Measurements from ENCODE around the gene PRODH.
"Not testable (repeated sequence)": the region's sequence is repeated elsewhere in the genome, so short reads cannot be mapped to it uniquely, and the experiment has no call there.

PRODH gene

DNA sequence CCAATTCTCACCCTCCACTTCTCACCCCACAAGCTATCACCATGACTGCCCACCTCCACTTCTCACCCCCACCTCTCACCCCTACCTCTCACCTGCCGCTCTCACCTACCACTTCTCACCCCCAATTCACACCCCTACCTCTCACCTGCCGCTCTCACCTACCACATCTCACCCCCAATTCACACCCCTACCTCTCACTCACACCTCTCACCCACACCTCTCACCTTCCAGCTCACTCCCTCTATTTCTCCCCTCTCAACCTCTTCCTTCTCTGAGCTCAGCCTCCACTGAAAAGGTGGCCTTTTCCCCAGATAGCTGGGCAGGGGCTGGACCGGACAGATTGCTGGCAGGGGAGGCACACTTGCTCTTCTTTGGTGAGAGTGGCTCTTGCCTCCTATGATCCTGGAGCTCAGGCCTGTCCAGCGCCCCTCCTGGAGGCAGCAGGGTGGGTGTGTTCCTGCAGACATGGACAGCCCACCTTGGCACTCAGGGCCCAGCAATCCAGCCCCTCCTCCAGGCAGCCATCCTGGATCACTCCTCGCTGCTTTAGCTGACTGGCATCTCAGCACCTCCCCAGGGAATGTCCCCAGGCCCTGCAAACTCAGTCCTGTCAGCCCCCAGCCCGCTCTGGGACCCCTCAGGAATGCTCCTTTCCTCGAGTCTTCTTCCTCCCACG, 25.7 kb upstream of the PRODH start:
- DNase-seq (ENCODE audit: low spot score in 2 of 2); H3K27ac Mint-ChIP-seq; H3K27me3 Mint-ChIP-seq; H3K4me3 Mint-ChIP-seq; H3K4me1 Mint-ChIP-seq; ATAC-seq (ENCODE audit: low read depth); H3K36me3 Mint-ChIP-seq; H3K9me3 Mint-ChIP-seq: not testable (repeated sequence)

DNA sequence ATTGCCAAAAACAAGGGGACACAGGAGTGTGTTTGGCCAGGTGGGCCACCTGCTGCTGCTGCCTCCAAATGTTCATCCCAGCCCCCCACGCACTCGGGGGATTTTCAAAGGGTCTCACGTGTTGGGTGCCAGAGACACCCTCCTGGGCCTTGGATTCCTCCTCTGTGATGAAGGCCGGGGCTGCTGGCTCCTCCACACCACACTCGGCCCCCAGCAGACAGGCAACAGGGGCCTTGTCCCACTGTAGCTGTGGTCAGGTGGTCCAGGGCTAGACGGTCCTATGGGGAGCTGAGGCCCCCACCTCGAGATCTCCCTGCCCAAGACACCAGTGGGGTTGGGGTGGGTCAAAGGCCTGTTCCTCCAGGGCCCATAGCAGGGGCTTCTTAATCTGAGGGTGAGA, 25.1 kb upstream of the PRODH start:
- not testable (repeated sequence) for H3K4me1 Mint-ChIP-seq; H3K27me3 Mint-ChIP-seq; H3K9me3 Mint-ChIP-seq; ATAC-seq (ENCODE audit: low read depth); H3K36me3 Mint-ChIP-seq; H3K4me3 Mint-ChIP-seq; DNase-seq (ENCODE audit: low spot score in 2 of 2); H3K27ac Mint-ChIP-seq

DNA sequence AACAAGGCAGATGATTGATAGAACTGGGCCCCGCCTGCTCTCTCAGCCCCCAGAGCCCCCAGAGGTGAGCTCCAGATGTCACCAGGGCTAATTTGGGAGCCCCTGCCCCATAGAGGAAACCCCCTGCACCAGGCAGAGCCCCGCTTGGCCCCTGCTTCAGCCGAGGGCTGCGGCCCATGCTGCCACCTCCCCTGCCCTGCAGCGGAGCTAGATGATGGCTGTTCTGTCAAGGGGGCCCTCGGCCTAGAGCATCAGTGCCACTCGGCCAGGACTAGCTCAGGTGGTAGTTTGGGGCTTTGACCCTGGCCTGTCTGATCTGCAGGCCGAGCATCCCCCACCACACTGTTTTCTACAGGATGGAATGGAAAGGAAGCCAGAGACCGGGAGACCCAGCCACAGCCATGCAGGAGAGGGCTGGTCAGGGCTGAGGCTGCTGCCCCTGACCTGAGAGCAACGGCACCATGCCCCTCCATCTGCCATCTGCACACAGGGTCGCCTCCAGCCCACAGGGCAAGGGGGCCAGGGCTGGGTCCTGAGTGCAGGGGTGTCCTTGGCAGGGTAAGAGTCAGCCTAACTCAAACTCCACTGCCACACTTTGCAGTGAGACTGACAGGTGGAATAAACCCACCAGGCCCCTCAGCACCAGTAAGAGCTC, 24.2 kb upstream of the PRODH start:
- not testable (repeated sequence) for H3K27ac Mint-ChIP-seq; H3K4me3 Mint-ChIP-seq; H3K27me3 Mint-ChIP-seq; H3K36me3 Mint-ChIP-seq; DNase-seq (ENCODE audit: low spot score in 2 of 2); H3K4me1 Mint-ChIP-seq; ATAC-seq (ENCODE audit: low read depth); H3K9me3 Mint-ChIP-seq

- not testable (repeated sequence) for H3K4me3 Mint-ChIP-seq; ATAC-seq (ENCODE audit: low read depth); H3K4me1 Mint-ChIP-seq; H3K27me3 Mint-ChIP-seq; DNase-seq (ENCODE audit: low spot score in 2 of 2); H3K27ac Mint-ChIP-seq; H3K36me3 Mint-ChIP-seq; H3K9me3 Mint-ChIP-seq
Measured at GRCh38 chr22:18959741-18960140, 23.6 kb upstream of the PRODH start.

- not testable (repeated sequence) for ATAC-seq (ENCODE audit: low read depth); H3K27ac Mint-ChIP-seq; H3K9me3 Mint-ChIP-seq
Measured at GRCh38 chr22:18959266-18959665, 23.2 kb upstream of the PRODH start.

GRCh38 chr22:18958738-18959137, 22.6 kb upstream of the PRODH start:
- not testable (repeated sequence) for H3K4me1 Mint-ChIP-seq; H3K27ac Mint-ChIP-seq; DNase-seq (ENCODE audit: low spot score in 2 of 2); H3K9me3 Mint-ChIP-seq; H3K4me3 Mint-ChIP-seq; ATAC-seq (ENCODE audit: low read depth); H3K27me3 Mint-ChIP-seq; H3K36me3 Mint-ChIP-seq

More at GRCh38 chr22:18959266-18959665, 23.2 kb upstream of the PRODH start:
- H3K4me1 Mint-ChIP-seq; H3K4me3 Mint-ChIP-seq; H3K27me3 Mint-ChIP-seq; H3K36me3 Mint-ChIP-seq; DNase-seq (ENCODE audit: low spot score in 2 of 2): not testable (repeated sequence)

DNA sequence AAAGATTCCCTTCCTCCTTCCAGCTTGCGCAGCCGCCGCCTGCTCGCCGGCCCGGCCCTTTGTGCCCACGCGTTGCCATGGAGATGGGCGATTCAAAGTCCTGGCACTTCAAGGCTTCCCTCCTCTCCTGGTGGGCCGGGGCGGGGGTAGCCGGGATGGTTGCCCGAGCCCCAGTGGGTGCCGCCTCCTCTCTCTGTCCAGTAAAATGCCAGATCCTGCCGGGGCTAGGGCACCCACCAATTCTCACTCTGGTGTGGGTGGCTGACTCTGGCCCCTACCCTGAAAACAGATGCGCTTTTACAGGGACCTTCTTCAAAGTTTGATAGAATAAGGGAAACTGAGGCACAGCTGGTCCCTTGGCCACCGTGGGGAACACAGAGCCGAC, 22.2 kb upstream of the PRODH start:
- H3K36me3 Mint-ChIP-seq; H3K4me3 Mint-ChIP-seq; DNase-seq (ENCODE audit: low spot score in 2 of 2); ATAC-seq (ENCODE audit: low read depth); H3K9me3 Mint-ChIP-seq; H3K27ac Mint-ChIP-seq; H3K4me1 Mint-ChIP-seq: not testable (repeated sequence)
- peaks cover 10% of the 10 kb centered on the region for H3K27me3 Mint-ChIP-seq

GRCh38 chr22:18957621-18958320, 21.7 kb upstream of the PRODH start:
- H3K36me3 Mint-ChIP-seq; H3K4me3 Mint-ChIP-seq; H3K9me3 Mint-ChIP-seq; DNase-seq (ENCODE audit: low spot score in 2 of 2); H3K27ac Mint-ChIP-seq; H3K4me1 Mint-ChIP-seq; ATAC-seq (ENCODE audit: low read depth): not testable (repeated sequence)
- peaks cover 10% of the 10 kb centered on the region for H3K27me3 Mint-ChIP-seq

- ATAC-seq (ENCODE audit: low read depth); H3K36me3 Mint-ChIP-seq; H3K9me3 Mint-ChIP-seq; H3K4me1 Mint-ChIP-seq; H3K27ac Mint-ChIP-seq; H3K4me3 Mint-ChIP-seq; DNase-seq (ENCODE audit: low spot score in 2 of 2): not testable (repeated sequence)
- H3K27me3 Mint-ChIP-seq, result peaks cover 10% of the 10 kb centered on the region
Measured at GRCh38 chr22:18956956-18957355, 20.9 kb upstream of the PRODH start.

- DNase-seq (ENCODE audit: low spot score in 2 of 2); H3K27ac Mint-ChIP-seq; H3K4me1 Mint-ChIP-seq; H3K36me3 Mint-ChIP-seq; H3K9me3 Mint-ChIP-seq; H3K4me3 Mint-ChIP-seq; ATAC-seq (ENCODE audit: low read depth): not testable (repeated sequence)
- H3K27me3 Mint-ChIP-seq, result peaks cover 11% of the 10 kb centered on the region
Measured at GRCh38 chr22:18956121-18956895, 20.2 kb upstream of the PRODH start.

- Mint-ChIP-seq H3K4me1 (no peaks in the 10 kb centered on the region), H3K27me3 (peaks cover 12% of the 10 kb centered on the region), H3K4me3 (no peak overlapping the region), H3K27ac (no peak overlapping the region), H3K9me3 (no peaks in the 10 kb centered on the region), H3K36me3 (no peaks in the 10 kb centered on the region)
- DNase-seq (ENCODE audit: low spot score in 2 of 2), result no peak
- ATAC-seq (ENCODE audit: low read depth), result no peak
Measured at GRCh38 chr22:18955696-18956095, 19.6 kb upstream of the PRODH start.

- ATAC-seq (ENCODE audit: low read depth) (no peak), DNase-seq (ENCODE audit: low spot score in 2 of 2) (no peak)
- Mint-ChIP-seq H3K27ac (no peak overlapping the region), H3K9me3 (no peaks in the 10 kb centered on the region), H3K36me3 (no peaks in the 10 kb centered on the region), H3K4me3 (no peak overlapping the region), H3K4me1 (no peaks in the 10 kb centered on the region), H3K27me3 (peaks cover 15% of the 10 kb centered on the region)
Measured at GRCh38 chr22:18954990-18955571, 19.0 kb upstream of the PRODH start.

- not testable (repeated sequence) for H3K9me3 Mint-ChIP-seq, H3K36me3 Mint-ChIP-seq, H3K27ac Mint-ChIP-seq, H3K4me1 Mint-ChIP-seq, H3K4me3 Mint-ChIP-seq
- ATAC-seq (ENCODE audit: low read depth), result peak; percentile 78
- peak; percentile 59 to 72 for DNase-seq (ENCODE audit: low spot score in 2 of 2)
- H3K27me3 Mint-ChIP-seq, result peaks cover 15% of the 10 kb centered on the region
Measured at GRCh38 chr22:18954303-18954989, 18.4 kb upstream of the PRODH start.
